Tibial artery (tissue), 4 donors: ENCODE measurements around the gene C19orf12.

Source experiments
- DNase-seq, 2 donors: peaks; one replicate each; pipeline ENCODE4 v3.0.0-alpha.2; 2019
- H3K27ac ChIP-seq, 2 donors: fragments of 200-600 bp; sonication (generic) in 1 of 2; 1 replicate in 1 of 2; 2 replicates in 1 of 2; pipeline ENCODE4 v1.5.1; 2018 to 2019; ENCODE audit warnings: mild to moderate bottlenecking in 1 of 2
- H3K27me3 ChIP-seq, 2 donors: fragments of 200-600 bp; sonication (generic) in 1 of 2; one replicate each; pipeline versions ENCODE4 v1.5.1 to v1.6.0; 2016 to 2019
- H3K36me3 ChIP-seq, 3 donors: fragments of 200-600 bp; sonication (generic) in 2 of 3; one replicate each; pipeline ENCODE4 v1.5.1; 2016 to 2019; ENCODE audit warnings: mild to moderate bottlenecking in 2 of 3
- H3K4me1 ChIP-seq, 4 donors: fragments of 200-600 bp; sonication (generic) in 2 of 4; 1 replicate in 3 of 4; 2 replicates in 1 of 4; pipeline ENCODE4 v1.5.1; 2016 to 2019
- H3K4me3 ChIP-seq, 2 donors: fragments of 200-600 bp; sonication (generic) in 1 of 2; 1 replicate in 1 of 2; 2 replicates in 1 of 2; pipeline ENCODE4 v1.5.1; 2018 to 2019; ENCODE audit warnings: mild to moderate bottlenecking in 2 of 2
- H3K9me3 ChIP-seq, 3 donors: fragments of 200-600 bp; sonication (generic) in 1 of 3; one replicate each; pipeline ENCODE4 v1.5.1; 2016 to 2019
- CTCF ChIP-seq, 2 experiments: fragments of 200-600 bp in 1 of 2; fragments of 450-650 bp in 1 of 2; IDR thresholded peaks; one replicate each; pipeline ENCODE4 v1.5.1; 2017 to 2019; ENCODE audit warnings: antibody characterized with exemption in 2 of 2, mild to moderate bottlenecking in 1 of 2, moderate library complexity in 1 of 2
- intact Hi-C: fragments of 100-400 bp; cut with DNase I; formaldehyde crosslinking; loops from one replicate; pipeline ENCODE4 v1.15.0; 2023; ENCODE audit warnings: low total_unique reads

Gene C19orf12

DNA sequence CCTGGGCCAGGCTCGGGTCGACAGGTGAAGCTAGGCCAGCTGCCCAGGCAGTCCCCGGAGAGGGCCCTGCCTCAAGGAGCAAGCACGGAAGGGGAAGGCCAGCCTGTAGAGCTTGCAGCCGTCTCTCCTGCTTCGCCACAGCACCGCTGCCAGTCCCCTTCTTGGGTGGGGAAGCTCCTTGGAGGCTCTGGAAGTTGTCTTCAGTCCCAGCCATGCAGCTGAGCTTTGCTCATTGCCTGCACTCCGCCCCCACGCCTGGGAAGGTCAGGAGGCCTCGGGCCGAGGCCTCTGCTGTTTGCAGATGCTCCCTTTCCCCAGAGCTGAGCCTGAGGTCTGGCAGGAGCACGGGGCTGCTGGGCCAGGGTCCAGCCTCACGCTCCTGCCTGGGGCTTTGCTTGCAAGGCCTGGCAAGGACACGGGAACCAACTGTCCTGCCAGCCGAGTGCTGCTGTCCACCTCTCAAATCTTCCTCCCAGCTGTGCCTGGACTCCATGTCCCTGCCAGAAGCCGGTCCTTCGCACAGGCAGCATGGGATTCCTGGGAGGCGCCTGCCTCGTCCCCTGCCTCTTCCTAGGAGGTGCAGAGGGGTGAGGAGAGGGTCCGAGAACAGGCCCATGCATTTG is 36.5 kb downstream of the C19orf12 start:
- H3K4me3 ChIP-seq, result no peak overlapping the region
- no peaks in the 10 kb centered on the region for H3K9me3 ChIP-seq
- DNase-seq, result peak; percentile 86 to 91
- H3K4me1 ChIP-seq, result peaks cover 0 to 71% (median 37%) of the 10 kb centered on the region in 4 donors
- no peak for TF ChIP-seq CTCF (IDR thresholded peaks at IDR 0.05)
- H3K27me3 ChIP-seq, result no peaks in the 10 kb centered on the region
- peaks cover 22 to 54% (median 47%) of the 10 kb centered on the region in 3 donors for H3K36me3 ChIP-seq
- H3K27ac ChIP-seq, result peak overlapping the region in 1 of 2 donors; percentile 45
- intact Hi-C loops, result no loop called here

GRCh38 chr19:29677001-29677817 is 37.9 kb downstream of the C19orf12 start:
- TF ChIP-seq CTCF (IDR thresholded peaks at IDR 0.05), result no peak
- Histone ChIP-seq H3K27me3 (no peaks in the 10 kb centered on the region), H3K9me3 (no peaks in the 10 kb centered on the region), H3K27ac (peak overlapping the region in 1 of 2 donors; percentile 45), H3K4me1 (peaks cover 0 to 74% (median 35%) of the 10 kb centered on the region in 4 donors), H3K36me3 (peaks cover 22 to 54% (median 48%) of the 10 kb centered on the region in 3 donors), H3K4me3 (no peak overlapping the region)
- peak in 1 of 2 donors; percentile 64 for DNase-seq
- intact Hi-C loops, result no loop called here

DNA sequence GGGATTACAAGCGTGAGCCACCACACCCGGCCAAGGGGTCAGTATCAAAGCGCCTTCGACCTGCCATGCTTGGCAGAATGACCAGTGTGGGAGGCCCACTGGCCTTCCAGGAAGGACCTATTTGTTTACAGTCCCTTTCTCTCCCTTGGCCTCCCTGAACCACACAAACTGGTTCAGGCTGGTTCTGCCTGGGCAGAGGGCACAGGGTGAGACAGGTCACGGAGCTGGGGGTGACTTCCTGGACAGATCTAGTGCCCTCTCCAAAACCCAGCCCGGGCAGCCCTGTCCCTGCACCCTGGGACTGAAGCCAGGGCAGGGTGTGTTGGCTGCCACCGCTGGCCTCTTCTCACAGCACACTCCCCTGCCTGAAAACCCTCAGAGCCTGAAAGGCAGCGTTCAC is 38.5 kb downstream of the C19orf12 start:
- Histone ChIP-seq H3K27me3 (no peaks in the 10 kb centered on the region), H3K4me3 (no peak overlapping the region), H3K9me3 (no peaks in the 10 kb centered on the region), H3K4me1 (peaks cover 0 to 74% (median 36%) of the 10 kb centered on the region in 4 donors), H3K36me3 (peaks cover 22 to 54% (median 48%) of the 10 kb centered on the region in 3 donors), H3K27ac (peak overlapping the region in 1 of 2 donors; percentile 45)
- no peak for TF ChIP-seq CTCF (IDR thresholded peaks at IDR 0.05)
- intact Hi-C loops, result no loop called here
- peak in 1 of 2 donors; percentile 63 for DNase-seq

DNA sequence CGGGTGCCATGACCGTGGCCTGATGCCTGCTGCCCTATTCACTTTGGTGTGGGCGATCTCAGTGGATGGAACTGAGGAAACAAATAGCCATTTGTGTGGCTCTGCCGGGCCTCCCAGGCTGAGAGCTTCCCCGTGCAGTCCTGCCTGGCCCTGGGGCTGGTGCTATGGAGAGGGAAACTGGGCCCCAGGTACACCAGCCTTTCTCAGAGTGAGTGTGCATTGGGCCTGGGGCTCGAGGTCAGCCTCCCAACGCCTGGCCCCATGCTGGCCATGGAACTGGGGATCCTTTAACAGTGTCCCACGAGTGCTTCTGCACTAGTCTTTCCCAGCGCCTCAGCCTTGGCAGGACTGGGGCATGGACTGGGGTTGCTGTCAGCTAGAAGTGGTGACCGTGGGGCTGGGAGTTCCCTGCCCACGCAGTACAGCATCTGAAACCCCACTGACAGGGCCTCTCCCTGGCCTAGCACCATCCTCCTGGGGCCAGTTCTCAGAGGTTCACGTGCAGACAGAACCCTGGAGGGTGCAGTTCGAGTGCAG is 39.3 kb downstream of the C19orf12 start:
- no peak for TF ChIP-seq CTCF (IDR thresholded peaks at IDR 0.05)
- Histone ChIP-seq H3K27me3 (no peaks in the 10 kb centered on the region), H3K9me3 (no peaks in the 10 kb centered on the region), H3K36me3 (peaks cover 22 to 54% (median 48%) of the 10 kb centered on the region in 3 donors), H3K4me1 (peaks cover 0 to 74% (median 37%) of the 10 kb centered on the region in 4 donors), H3K4me3 (no peak overlapping the region), H3K27ac (no peak overlapping the region)
- intact Hi-C loops, result no loop called here
- DNase-seq, result peak in 1 of 2 donors; percentile 48

- DNase-seq, result peak in 1 of 2 donors; percentile 59
- no peak for TF ChIP-seq CTCF (IDR thresholded peaks at IDR 0.05)
- Histone ChIP-seq H3K27ac (no peak overlapping the region), H3K9me3 (no peaks in the 10 kb centered on the region), H3K4me1 (peaks cover 0 to 71% (median 37%) of the 10 kb centered on the region in 4 donors), H3K27me3 (no peaks in the 10 kb centered on the region), H3K4me3 (no peak overlapping the region), H3K36me3 (peaks cover 22 to 54% (median 48%) of the 10 kb centered on the region in 3 donors)
- intact Hi-C loops, result no loop called here
Observed at GRCh38 chr19:29675120-29675649, 39.9 kb downstream of the C19orf12 start.
